Lower leg skin (tissue), 3 donors: ENCODE data around the gene STT3B.

ENCODE experiments used
- CTCF ChIP-seq, 3 donors: fragments of 450-650 bp; IDR thresholded peaks; one replicate each; pipeline ENCODE4 v1.5.1; 2016; ENCODE audit warnings: antibody characterized with exemption in 3 of 3, mild to moderate bottlenecking in 3 of 3, moderate library complexity in 2 of 3
- POLR2A ChIP-seq, 2 donors: fragments of 450-650 bp; IDR thresholded peaks; one replicate each; pipeline ENCODE4 v1.6.1; 2016 to 2017; ENCODE audit warnings: antibody characterized with exemption in 2 of 2, mild to moderate bottlenecking in 1 of 2, moderate library complexity in 1 of 2

DNA sequence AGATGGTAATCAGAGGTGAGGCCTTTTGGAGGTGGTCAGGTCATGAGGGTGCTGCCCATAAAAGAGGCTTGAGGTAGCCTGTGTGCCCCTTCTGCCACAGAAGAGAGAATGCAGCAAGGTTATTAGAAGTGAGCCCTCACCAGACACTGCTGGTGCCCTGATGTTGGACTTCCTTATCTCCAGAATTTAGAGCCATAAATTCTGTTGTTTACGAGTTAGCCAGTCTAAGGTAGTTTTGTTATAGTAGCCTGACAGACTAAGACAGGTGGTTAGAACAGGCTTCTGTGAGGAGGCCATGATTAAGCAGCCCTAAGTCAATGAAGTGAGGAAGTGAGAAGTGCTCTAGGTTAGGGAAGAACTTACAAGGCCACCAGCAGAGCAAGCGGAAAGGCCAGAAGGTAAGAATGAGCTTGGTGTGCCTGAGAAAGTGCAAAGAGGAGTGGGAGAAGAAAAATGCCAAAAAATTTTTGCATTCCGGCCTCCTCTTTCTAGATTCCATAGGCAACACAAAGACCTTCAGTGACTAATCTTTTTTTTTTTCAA lies 44.2 kb upstream of the STT3B start:
- no peak for TF ChIP-seq CTCF (IDR thresholded peaks at IDR 0.05)
- TF ChIP-seq POLR2A (IDR thresholded peaks at IDR 0.05), result no peak
